ENCODE data around the gene KLHL3.

The KLHL3 gene

DNA sequence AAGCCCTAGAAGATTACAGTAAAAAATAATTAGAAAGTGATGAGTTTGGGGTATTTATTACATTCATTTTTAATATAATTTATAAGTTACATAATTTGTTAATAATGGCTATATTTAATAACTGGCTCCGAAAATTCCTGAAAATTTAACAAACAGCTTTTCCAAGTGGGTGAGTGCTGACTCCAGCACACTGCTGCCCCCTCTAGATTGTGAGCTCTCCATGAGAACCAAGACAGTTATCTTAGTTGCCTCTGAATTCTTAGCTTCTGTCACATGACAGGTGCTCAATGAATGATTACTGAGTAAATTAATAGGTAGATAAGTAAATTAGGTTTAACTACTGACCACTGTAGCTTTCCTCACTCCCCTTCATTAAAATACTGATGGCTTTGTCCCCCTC is 7.8 kb downstream of the KLHL3 start:
- no peak for TF ChIP-seq CTCF (IDR thresholded peaks at IDR 0.05; ENCODE audit: extremely low read depth, insufficient read depth, missing control alignments)
- in situ Hi-C loops (cut with MboI; ENCODE audit: low pct_unique_long_range_greater_than_20kb, low sequenced_read_pairs, unreplicated experiment): no loop called here

GRCh38 chr5:137727623-137728022 is 8.3 kb downstream of the KLHL3 start:
- in situ Hi-C loops (cut with MboI; ENCODE audit: low pct_unique_long_range_greater_than_20kb, low sequenced_read_pairs, unreplicated experiment): no loop called here
- no peak for DNase-seq (ENCODE audit: low spot score)
- TF ChIP-seq CTCF (IDR thresholded peaks at IDR 0.05; ENCODE audit: extremely low read depth, insufficient read depth, missing control alignments): no peak

More for the DNA sequence above, 7.8 kb downstream of the KLHL3 start:
- no peak for DNase-seq (ENCODE audit: low spot score)

GRCh38 chr5:137724251-137724650 is 11.6 kb downstream of the KLHL3 start:
- no peak for DNase-seq (ENCODE audit: low spot score)
- in situ Hi-C loops (cut with MboI; ENCODE audit: low pct_unique_long_range_greater_than_20kb, low sequenced_read_pairs, unreplicated experiment): no loop called here

GRCh38 chr5:137718611-137719010 is 17.3 kb downstream of the KLHL3 start:
- no peak for TF ChIP-seq CTCF (IDR thresholded peaks at IDR 0.05; ENCODE audit: extremely low read depth, insufficient read depth, missing control alignments)
- in situ Hi-C loops (cut with MboI; ENCODE audit: low pct_unique_long_range_greater_than_20kb, low sequenced_read_pairs, unreplicated experiment): no loop called here
- DNase-seq (ENCODE audit: low spot score): no peak

More at GRCh38 chr5:137724251-137724650, 11.6 kb downstream of the KLHL3 start:
- no peak for TF ChIP-seq CTCF (IDR thresholded peaks at IDR 0.05; ENCODE audit: extremely low read depth, insufficient read depth, missing control alignments)

DNA sequence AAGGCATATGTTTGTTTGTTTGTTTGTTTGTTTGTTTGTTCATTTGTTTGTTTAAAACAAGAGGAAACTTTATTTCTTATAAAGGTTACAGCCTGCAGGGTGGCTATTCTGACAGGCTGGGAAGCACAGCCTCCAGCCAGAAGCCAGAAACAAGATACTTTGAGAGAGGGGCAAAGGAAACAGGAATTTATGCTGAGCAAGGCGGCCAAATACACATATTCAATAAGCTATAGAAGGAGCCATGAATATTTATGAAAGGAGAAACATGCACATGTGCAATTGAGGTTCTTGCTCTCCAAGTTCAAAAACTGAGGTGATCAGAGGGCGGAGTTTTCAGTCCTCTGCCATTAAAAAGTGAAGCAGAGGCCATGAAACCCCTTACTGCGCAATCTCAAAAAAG is 19.6 kb downstream of the KLHL3 start:
- TF ChIP-seq CTCF (IDR thresholded peaks at IDR 0.05; ENCODE audit: extremely low read depth, insufficient read depth, missing control alignments): no peak
- in situ Hi-C loops (cut with MboI; ENCODE audit: low pct_unique_long_range_greater_than_20kb, low sequenced_read_pairs, unreplicated experiment): no loop called here
- DNase-seq (ENCODE audit: low spot score): no peak

DNA sequence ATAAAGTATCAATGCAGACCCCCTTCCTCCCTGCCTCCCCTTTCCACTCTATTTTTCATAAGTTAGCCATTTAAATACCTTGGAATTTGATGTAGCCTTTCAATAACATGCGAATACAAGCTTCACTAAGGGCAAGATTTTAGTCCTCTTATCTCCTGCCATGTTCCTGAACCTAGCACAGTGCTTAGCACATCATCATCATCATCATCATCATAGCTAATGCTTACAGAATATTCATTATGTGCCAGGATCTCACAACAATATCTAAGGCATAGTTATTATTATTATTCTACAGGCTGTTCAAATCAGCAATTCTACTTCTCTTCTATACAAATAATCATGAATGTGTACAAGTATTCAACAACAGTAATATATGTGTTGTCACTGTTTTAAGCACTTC is 20.4 kb downstream of the KLHL3 start:
- in situ Hi-C loops (cut with MboI; ENCODE audit: low pct_unique_long_range_greater_than_20kb, low sequenced_read_pairs, unreplicated experiment): no loop called here
- DNase-seq (ENCODE audit: low spot score): no peak
- no peak for TF ChIP-seq CTCF (IDR thresholded peaks at IDR 0.05; ENCODE audit: extremely low read depth, insufficient read depth, missing control alignments)

GRCh38 chr5:137714946-137715345 is 20.9 kb downstream of the KLHL3 start:
- in situ Hi-C loops (cut with MboI; ENCODE audit: low pct_unique_long_range_greater_than_20kb, low sequenced_read_pairs, unreplicated experiment): no loop called here
- TF ChIP-seq CTCF (IDR thresholded peaks at IDR 0.05; ENCODE audit: extremely low read depth, insufficient read depth, missing control alignments): no peak
- no peak for DNase-seq (ENCODE audit: low spot score)
